Measurements from ENCODE around the gene ENOX2.

- TF ChIP-seq EZH2 (IDR thresholded peaks at IDR 0.05; ENCODE audit: low read length), result no peak
- TF ChIP-seq CTCF (optimal IDR thresholded peaks at IDR 0.05 in 1 of 3, IDR thresholded peaks at IDR 0.05 in 1 of 3, conservative IDR thresholded peaks at IDR 0.05 in 1 of 3; ENCODE audit: extremely low read depth in 1 of 3, insufficient read depth in 2 of 3, low read length in 3 of 3), result no peak
Measured at GRCh38 chrX:130700629-130701028, 202.4 kb downstream of the ENOX2 start.
